GM23338 (cell line): ENCODE results near the gene BCAS3. TPM values are rescaled to one million over a fixed set of nuclear protein-coding genes. Genes with fewer than 3 reads are reported as not detected.
"Not testable (repeated sequence)": the region's sequence is repeated elsewhere in the genome, so short reads cannot be mapped to it uniquely, and the experiment has no call there.

Experiments used
- ATAC-seq: fragments of 200-7000 bp; cut with Tn5 transposase; 3 replicates; pipeline ENCODE4 v1.9.1; 2020
- DNase-seq: peaks from one replicate; pipeline ENCODE4 v3.0.0-alpha.2; 2015; ENCODE audit warnings: low spot score
- H2AFZ ChIP-seq: fragments of 200-600 bp; sonication (generic); 2 replicates; pipeline ENCODE4 v1.8.0; 2016; ENCODE audit warnings: antibody characterized with exemption, mild to moderate bottlenecking, moderate library complexity
- H3F3A ChIP-seq: fragments of 200-600 bp; sonication (generic); replicated peaks from 2 replicates; pipeline ENCODE4 v1.8.0; 2017; ENCODE audit warnings: antibody characterized with exemption, mixed run types, low read depth
- H3K27ac ChIP-seq: fragments of 200-600 bp; sonication (generic); 2 replicates; pipeline ENCODE4 v1.6.1; 2016; ENCODE audit warnings: low read depth
- H3K27me3 ChIP-seq: fragments of 200-600 bp; sonication (generic); 2 replicates; pipeline ENCODE4 v1.8.0; 2016; ENCODE audit warnings: mild to moderate bottlenecking, mixed run types, moderate library complexity; ENCODE audit not compliant: insufficient read depth
- H3K36me3 ChIP-seq: fragments of 200-600 bp; sonication (generic); 2 replicates; pipeline ENCODE4 v1.8.0; 2016; ENCODE audit warnings: mild to moderate bottlenecking; ENCODE audit not compliant: insufficient read depth
- H3K4me1 ChIP-seq: fragments of 200-600 bp; sonication (generic); 2 replicates; pipeline ENCODE4 v1.8.0; 2016; ENCODE audit warnings: mild to moderate bottlenecking, moderate library complexity; ENCODE audit not compliant: insufficient read depth
- H3K4me2 ChIP-seq: fragments of 200-600 bp; sonication (generic); 2 replicates; pipeline ENCODE4 v1.7.1; 2017; ENCODE audit warnings: mixed run types
- H3K4me3 ChIP-seq: fragments of 200-600 bp; sonication (generic); 2 replicates; pipeline ENCODE4 v1.6.1; 2016; ENCODE audit warnings: mixed run types
- H3K79me2 ChIP-seq: fragments of 200-600 bp; sonication (generic); replicated peaks from 2 replicates; pipeline ENCODE4 v1.8.0; 2017; ENCODE audit warnings: mild to moderate bottlenecking; ENCODE audit not compliant: insufficient read depth
- H3K9me2 ChIP-seq: fragments of 200-600 bp; sonication (generic); 2 replicates; pipeline ENCODE4 v1.8.0; 2017; ENCODE audit not compliant: insufficient read depth
- H4K20me1 ChIP-seq: fragments of 200-600 bp; sonication (generic); replicated peaks from 2 replicates; pipeline ENCODE4 v1.8.0; 2017; ENCODE audit warnings: mild to moderate bottlenecking; ENCODE audit not compliant: insufficient read depth
- H3K27ac Mint-ChIP-seq: 2 replicates; pipeline ENCODE4 v1.8.0; 2020; ENCODE audit warnings: inconsistent platforms, mild to moderate bottlenecking, moderate library complexity, mixed read lengths
- H3K27me3 Mint-ChIP-seq: 3 replicates; pipeline ENCODE4 v1.8.0; 2022; ENCODE audit warnings: low read depth, mild to moderate bottlenecking, moderate library complexity, mixed read lengths, inconsistent platforms; ENCODE audit not compliant: insufficient read depth, poor library complexity
- H3K36me3 Mint-ChIP-seq: 3 replicates; pipeline ENCODE4 v1.8.0; 2021; ENCODE audit warnings: low read depth, mild to moderate bottlenecking, inconsistent platforms, moderate library complexity, mixed read lengths
- H3K4me1 Mint-ChIP-seq: 3 replicates; pipeline ENCODE4 v1.8.0; 2020; ENCODE audit warnings: mild to moderate bottlenecking, inconsistent platforms, mixed read lengths
- H3K4me3 Mint-ChIP-seq: 3 replicates; pipeline ENCODE4 v1.8.0; 2021; ENCODE audit warnings: moderate library complexity, mild to moderate bottlenecking, inconsistent platforms, mixed read lengths
- H3K9me3 Mint-ChIP-seq: 3 replicates; pipeline ENCODE4 v1.8.0; 2020; ENCODE audit warnings: moderate library complexity, mild to moderate bottlenecking, inconsistent platforms, mixed read lengths
- CREB1 ChIP-seq: fragments of 250-450 bp; sonication (Bioruptor Pico); IDR thresholded peaks from 2 replicates; pipeline ENCODE4 v1.5.0; 2020; ENCODE audit warnings: low read depth, mild to moderate bottlenecking, moderate library complexity
- CTCF ChIP-seq, 2 experiments: fragments of 200-600 bp in 1 of 2; sonication (generic) in 1 of 2; conservative IDR thresholded peaks; 2 replicates each; pipeline versions ENCODE4 v1.5.1 to v1.6.1; 2016 to 2017; ENCODE audit warnings: antibody characterized with exemption in 2 of 2, low read depth in 2 of 2, mild to moderate bottlenecking in 2 of 2, moderate library complexity in 1 of 2
- ETS1 ChIP-seq: IDR thresholded peaks from 2 replicates; pipeline ENCODE4 v1.6.1; 2016; ENCODE audit warnings: antibody characterized with exemption
- EZH2 ChIP-seq: fragments of 200-600 bp; sonication (generic); IDR thresholded peaks from one replicate; pipeline ENCODE4 v1.8.0; 2017; ENCODE audit warnings: antibody characterized with exemption, mild to moderate bottlenecking, low read depth; ENCODE audit not compliant: unreplicated experiment
- EZH2phosphoT487 ChIP-seq: fragments of 200-600 bp; sonication (generic); IDR thresholded peaks from one replicate; pipeline ENCODE4 v1.8.1; 2018; ENCODE audit warnings: antibody characterized with exemption; ENCODE audit not compliant: unreplicated experiment
- JUNB ChIP-seq: IDR thresholded peaks from one replicate; pipeline ENCODE4 v1.6.1; 2016; ENCODE audit warnings: antibody characterized with exemption; ENCODE audit not compliant: unreplicated experiment
- NANOG ChIP-seq: IDR thresholded peaks from 2 replicates; pipeline ENCODE4 v1.6.1; 2016; ENCODE audit warnings: antibody characterized with exemption, borderline replicate concordance
- POLR2AphosphoS5 ChIP-seq: IDR thresholded peaks from 2 replicates; pipeline ENCODE4 v1.6.1; 2016; ENCODE audit warnings: antibody characterized with exemption, low read depth
- REST ChIP-seq: IDR thresholded peaks from one replicate; pipeline ENCODE4 v1.6.1; 2018; ENCODE audit warnings: antibody characterized with exemption; ENCODE audit not compliant: unreplicated experiment
- STAT1 ChIP-seq: IDR thresholded peaks from one replicate; pipeline ENCODE4 v1.6.1; 2016; ENCODE audit warnings: antibody characterized with exemption; ENCODE audit not compliant: unreplicated experiment
- ZNF114 ChIP-seq: fragments of 250-450 bp; sonication (Bioruptor Pico); IDR thresholded peaks from 2 replicates; pipeline ENCODE4 v1.5.0; 2020; ENCODE audit warnings: mild to moderate bottlenecking, moderate library complexity
- ZNF331 ChIP-seq: fragments of 250-450 bp; sonication (Bioruptor Pico); IDR thresholded peaks from 2 replicates; pipeline ENCODE4 v1.5.0; 2020; ENCODE audit warnings: low read depth, mild to moderate bottlenecking, moderate library complexity
- polyA plus RNA-seq: library from polyadenylated mRNA; unstranded; fragments of >200 nt; fragmentation: Nextera tagmentation; extraction: Ambion mirVana; gene quantifications from 2 replicates; pipeline ENCODE4 v1.2.1, GENCODE V29; 2016
- total RNA-seq: library from RNA; depleted of rRNA; stranded (reverse); fragments of >200 nt; shearing (Covaris generic); gene quantifications from 2 replicates; pipeline ENCODE4 v1.2.3, GENCODE V29; 2014

Gene BCAS3
- total and polyA plus RNA-seq, 2 experiments from 2014 or later = 8.2 to 28.0 TPM

GRCh38 chr17:60754057-60754604 lies 76.5 kb downstream of the BCAS3 start (continued):
- TF ChIP-seq REST (no peak), ZNF114 (CRISPR knock-in tag) (no peak), EZH2 (no peak), ETS1 (no peak), ZNF331 (no peak)

- not testable (repeated sequence) for H3K27me3 Mint-ChIP-seq
Observed at GRCh38 chr17:60756798-60757197, 79.1 kb downstream of the BCAS3 start.

GRCh38 chr17:60757437-60757836 lies 79.8 kb downstream of the BCAS3 start:
- no peak overlapping the region for H2AFZ ChIP-seq
- H4K20me1 ChIP-seq = no peaks in the 10 kb centered on the region
- H3F3A ChIP-seq = no peaks in the 10 kb centered on the region
- no peak overlapping the region for H3K4me2 ChIP-seq
- H3K79me2 ChIP-seq = no peaks in the 10 kb centered on the region
- peaks cover 2% of the 10 kb centered on the region for H3K27me3 Mint-ChIP-seq
- H3K9me3 Mint-ChIP-seq = peaks cover 11% of the 10 kb centered on the region; the same call in 2 of the 3 replicates
- H3K36me3 ChIP-seq = no peaks in the 10 kb centered on the region
- no peaks in the 10 kb centered on the region; the same call in 2 of the 3 replicates for H3K36me3 Mint-ChIP-seq
- H3K4me3 ChIP-seq = no peak overlapping the region
- H3K27me3 ChIP-seq = no peaks in the 10 kb centered on the region
- H3K4me1 ChIP-seq = no peaks in the 10 kb centered on the region
- no peak overlapping the region for H3K27ac ChIP-seq
- ATAC-seq (no peak), DNase-seq (no peak)
- H3K9me2 ChIP-seq = no peaks in the 10 kb centered on the region
- H3K4me1 Mint-ChIP-seq = no peaks in the 10 kb centered on the region; the same call in 2 of the 3 replicates
- H3K4me3 Mint-ChIP-seq = no peak overlapping the region
- H3K27ac Mint-ChIP-seq = no peak overlapping the region
- TF ChIP-seq POLR2AphosphoS5 (no peak), EZH2phosphoT487 (no peak), EZH2 (no peak), ETS1 (no peak), CREB1 (no peak), ZNF114 (CRISPR knock-in tag) (no peak), NANOG (no peak), JUNB (no peak), CTCF (conservative IDR thresholded peaks at IDR 0.05; ENCODE audit: low read depth in 2 of 2) (no peak), STAT1 (no peak)

More at GRCh38 chr17:60756798-60757197, 79.1 kb downstream of the BCAS3 start:
- H4K20me1 ChIP-seq, H3K9me3 Mint-ChIP-seq, H3K4me1 ChIP-seq, H3K36me3 Mint-ChIP-seq, H3K4me2 ChIP-seq, H3K27ac Mint-ChIP-seq, H3K27ac ChIP-seq, H3K27me3 ChIP-seq, H2AFZ ChIP-seq, ATAC-seq, H3K4me3 ChIP-seq, H3K36me3 ChIP-seq, DNase-seq, H3K4me1 Mint-ChIP-seq, H3F3A ChIP-seq, H3K9me2 ChIP-seq, H3K4me3 Mint-ChIP-seq, H3K79me2 ChIP-seq: not testable (repeated sequence)
